Uterus (tissue), 2 donors: ENCODE results near the gene SPRR2A.

Experiments
- CTCF ChIP-seq, 4 experiments: fragments of 200-600 bp in 2 of 4; fragments of 450-650 bp in 2 of 4; sonication (generic) in 2 of 4; IDR thresholded peaks; one replicate each; pipeline ENCODE4 v1.5.1; 2016 to 2019; ENCODE audit warnings: antibody characterized with exemption in 4 of 4, mild to moderate bottlenecking in 2 of 4, moderate library complexity in 1 of 4
- POLR2A ChIP-seq, 2 donors: fragments of 450-650 bp; IDR thresholded peaks; one replicate each; pipeline ENCODE4 v1.6.1; 2016; ENCODE audit warnings: antibody characterized with exemption in 2 of 2, mild to moderate bottlenecking in 1 of 2, moderate library complexity in 1 of 2

GRCh38 chr1:153099461-153100045 is 42.2 kb upstream of the SPRR2A start:
- no peak for TF ChIP-seq CTCF (IDR thresholded peaks at IDR 0.05)
- TF ChIP-seq POLR2A (IDR thresholded peaks at IDR 0.05) = no peak
